ENCODE measurements around the gene CD9. TPM values are rescaled to one million over a fixed set of nuclear protein-coding genes. Genes with fewer than 3 reads are reported as not detected.
"Not testable (repeated sequence)": the region's sequence is repeated elsewhere in the genome, so short reads cannot be mapped to it uniquely, and the experiment has no call there.

The CD9 gene
- total RNA-seq: 70.0 TPM

DNA sequence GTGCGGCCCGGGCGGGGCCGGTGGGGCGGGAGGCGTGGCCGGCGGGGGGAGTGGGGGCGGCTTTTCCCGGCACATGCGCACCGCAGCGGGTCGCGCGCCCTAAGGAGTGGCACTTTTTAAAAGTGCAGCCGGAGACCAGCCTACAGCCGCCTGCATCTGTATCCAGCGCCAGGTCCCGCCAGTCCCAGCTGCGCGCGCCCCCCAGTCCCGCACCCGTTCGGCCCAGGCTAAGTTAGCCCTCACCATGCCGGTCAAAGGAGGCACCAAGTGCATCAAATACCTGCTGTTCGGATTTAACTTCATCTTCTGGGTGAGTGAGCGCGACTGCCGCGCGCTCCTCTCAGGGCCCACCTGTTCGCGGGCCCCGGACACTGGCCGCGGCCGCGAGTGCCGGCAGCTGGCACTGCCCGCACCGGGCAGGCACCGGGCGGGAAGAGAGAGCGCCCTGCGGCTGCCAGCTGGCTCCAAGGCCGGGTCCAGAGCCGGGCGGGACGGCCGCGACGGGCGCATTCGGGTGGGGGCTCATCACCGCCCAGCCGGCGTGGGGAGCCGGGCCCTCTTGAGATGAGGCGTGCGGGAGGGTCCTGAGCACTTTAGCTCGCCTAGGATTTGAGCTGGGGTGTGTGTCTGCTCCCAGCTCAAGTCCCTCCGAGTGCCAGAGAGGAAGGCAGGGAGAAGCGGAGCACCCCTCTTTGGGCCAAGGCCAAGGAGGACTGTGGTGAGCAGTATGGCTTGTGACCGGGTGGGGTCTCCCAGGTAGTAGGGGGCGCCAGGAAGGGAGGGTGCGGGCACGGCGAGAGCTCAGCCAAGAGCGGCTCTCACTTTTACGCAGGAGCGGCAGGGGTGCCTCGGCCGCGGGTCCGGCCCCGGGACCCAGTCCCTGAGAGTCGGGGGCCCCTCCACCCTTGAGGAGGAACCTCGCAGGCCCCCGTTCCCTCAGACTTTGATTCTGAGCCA lies at the start of gene CD9:
CD9 (plus strand) TSS at position 145 of the 957 bp plus-strand sequence; CDS start at position 245, 100 bp downstream.
- peak in 2 of 3 donors; percentile 49 to 53 for DNase-seq (ENCODE audit: low read depth in 2 of 3, low spot score in 2 of 3)

DNA sequence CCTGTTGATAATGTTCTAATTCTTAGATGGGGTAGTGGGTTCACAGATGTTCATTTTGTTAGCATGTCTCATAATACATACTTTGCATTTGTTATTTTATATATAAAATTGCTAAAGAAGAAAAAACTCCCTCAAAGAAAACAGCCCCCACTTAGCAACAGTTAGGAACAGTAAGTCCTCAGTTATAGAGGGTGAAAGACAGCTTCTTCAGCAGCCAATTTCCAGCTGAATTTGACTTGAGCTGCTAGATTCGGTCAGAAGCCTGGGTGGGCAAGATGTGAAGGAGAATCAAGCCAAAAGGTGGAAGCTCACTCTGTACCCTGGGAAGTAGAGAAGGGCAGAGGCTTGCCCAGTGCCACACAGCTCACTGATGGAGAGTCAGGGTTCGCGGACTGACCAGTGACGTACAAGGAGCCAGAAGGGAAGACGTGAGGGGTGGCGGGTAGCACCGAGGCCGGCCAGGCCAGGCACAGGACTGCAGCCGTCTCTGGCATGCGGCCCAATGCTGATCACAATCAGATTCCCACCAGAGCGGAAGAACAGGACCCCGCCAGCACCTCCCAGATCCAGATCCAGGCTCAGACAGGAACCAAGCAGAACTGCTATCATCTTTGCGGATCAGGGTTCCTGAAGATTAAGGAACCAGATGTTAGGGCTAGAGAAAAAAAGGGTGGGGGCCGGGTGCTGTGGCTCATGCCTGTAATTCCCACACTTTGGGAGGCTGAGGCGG lies 45.3 kb upstream of the CD9 start:
- no peak for DNase-seq (ENCODE audit: low read depth in 2 of 3, low spot score in 2 of 3)

GRCh38 chr12:6157482-6157881 lies 42.7 kb upstream of the CD9 start:
- DNase-seq (ENCODE audit: low read depth in 2 of 3, low spot score in 2 of 3): no peak

GRCh38 chr12:6158255-6158654 lies 41.9 kb upstream of the CD9 start:
- no peak for DNase-seq (ENCODE audit: low read depth in 2 of 3, low spot score in 2 of 3)

DNA sequence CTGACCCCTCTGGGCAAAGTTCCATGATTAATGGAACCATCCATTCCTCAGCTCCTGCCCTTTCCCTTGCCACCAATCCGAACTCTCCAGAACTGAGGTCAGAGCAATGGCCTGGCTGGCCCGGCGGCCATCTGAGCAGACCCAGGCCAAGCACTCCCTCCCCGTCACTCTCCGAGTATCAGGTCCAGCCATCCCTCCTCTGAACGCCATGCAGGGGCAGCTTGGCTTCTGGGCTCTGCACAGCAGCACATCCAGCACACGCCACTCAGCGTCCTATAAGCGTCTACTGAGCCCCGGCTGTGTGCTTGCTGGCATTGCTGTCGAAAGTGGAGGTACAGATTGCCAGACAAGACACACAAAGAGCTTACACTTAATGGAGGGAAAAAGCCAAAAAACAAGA lies 41.5 kb upstream of the CD9 start:
- no peak for DNase-seq (ENCODE audit: low read depth in 2 of 3, low spot score in 2 of 3)

DNA sequence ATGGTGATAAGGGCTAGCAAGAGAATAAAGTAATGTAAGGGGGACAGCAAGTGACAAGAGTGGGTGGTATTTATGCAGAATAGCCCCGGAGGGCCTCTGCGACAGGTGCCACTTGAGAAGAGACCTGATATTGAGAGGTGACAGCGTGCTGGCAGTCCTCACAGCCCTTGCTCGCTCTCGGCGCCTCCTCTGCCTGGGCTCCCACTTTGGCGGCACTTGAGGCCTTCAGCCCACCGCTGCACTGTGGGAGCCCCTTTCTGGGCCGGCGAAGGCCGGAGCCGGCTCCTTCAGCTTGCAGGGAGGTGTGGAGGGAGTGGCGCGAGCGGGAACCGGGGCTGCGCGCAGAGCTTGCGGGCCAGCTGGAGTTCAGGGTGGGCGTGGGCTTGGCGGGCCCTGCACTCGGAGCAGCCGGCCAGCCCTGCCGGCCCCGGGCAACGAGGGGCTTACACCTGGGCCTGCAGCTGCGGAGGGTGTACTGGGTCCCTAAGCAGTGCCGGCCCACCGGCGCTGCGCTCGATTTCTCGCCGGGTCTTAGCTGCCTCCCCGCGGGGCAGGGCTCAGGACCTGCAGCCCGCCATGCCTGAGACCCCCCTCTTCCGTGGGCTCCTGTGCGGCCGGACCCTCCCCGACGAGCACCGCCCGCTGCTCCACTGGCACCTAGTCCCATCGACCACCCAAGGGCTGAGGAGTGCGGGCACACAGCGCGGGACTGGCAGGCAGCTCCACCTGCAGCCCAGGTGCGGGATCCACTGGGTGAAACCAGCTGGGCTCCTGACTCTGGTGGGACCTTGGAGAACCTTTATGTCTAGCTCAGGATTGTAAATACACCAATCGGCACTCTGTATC lies 40.8 kb upstream of the CD9 start:
- not testable (repeated sequence) for DNase-seq (ENCODE audit: low read depth in 2 of 3, low spot score in 2 of 3)

- DNase-seq (ENCODE audit: low read depth in 2 of 3, low spot score in 2 of 3): not testable (repeated sequence)
Measured at GRCh38 chr12:6160049-6160649, 40.1 kb upstream of the CD9 start.

DNA sequence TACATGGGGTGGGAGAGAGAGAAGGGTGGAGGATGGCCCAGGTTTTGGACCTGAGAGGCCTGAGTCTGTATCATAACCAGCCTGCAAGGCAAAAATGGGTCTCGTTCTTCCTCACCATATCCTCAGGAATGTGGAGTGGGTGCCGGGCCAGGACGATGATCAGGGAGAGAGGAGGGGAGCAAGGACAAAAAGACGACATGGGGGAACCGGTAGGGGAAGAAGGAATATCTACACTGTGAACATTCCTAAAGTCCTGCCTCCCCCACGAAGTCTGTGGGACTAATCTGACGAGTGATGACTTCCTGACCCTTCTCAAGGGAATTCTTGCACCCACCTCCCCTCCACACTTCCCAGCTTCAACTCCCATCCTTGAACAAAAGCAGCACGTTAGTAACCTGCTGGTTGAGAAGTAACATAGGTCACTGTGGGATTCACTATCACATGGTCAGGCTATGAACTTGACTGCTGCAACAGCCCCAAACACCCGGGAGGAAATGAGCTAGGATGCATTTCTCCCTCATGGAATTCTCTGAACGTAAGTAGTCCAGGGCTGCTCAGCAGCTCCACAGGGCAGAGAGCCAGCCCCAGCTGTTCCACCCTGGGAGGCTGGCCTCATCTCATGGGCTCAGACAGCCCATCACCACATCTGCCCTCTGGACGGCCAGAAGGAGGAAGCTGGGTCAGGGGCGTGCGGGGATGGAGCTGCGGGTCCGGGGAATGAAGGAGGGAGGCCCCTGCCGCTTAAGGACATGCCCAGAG lies 38.9 kb upstream of the CD9 start:
- no peak for DNase-seq (ENCODE audit: low read depth in 2 of 3, low spot score in 2 of 3)

DNA sequence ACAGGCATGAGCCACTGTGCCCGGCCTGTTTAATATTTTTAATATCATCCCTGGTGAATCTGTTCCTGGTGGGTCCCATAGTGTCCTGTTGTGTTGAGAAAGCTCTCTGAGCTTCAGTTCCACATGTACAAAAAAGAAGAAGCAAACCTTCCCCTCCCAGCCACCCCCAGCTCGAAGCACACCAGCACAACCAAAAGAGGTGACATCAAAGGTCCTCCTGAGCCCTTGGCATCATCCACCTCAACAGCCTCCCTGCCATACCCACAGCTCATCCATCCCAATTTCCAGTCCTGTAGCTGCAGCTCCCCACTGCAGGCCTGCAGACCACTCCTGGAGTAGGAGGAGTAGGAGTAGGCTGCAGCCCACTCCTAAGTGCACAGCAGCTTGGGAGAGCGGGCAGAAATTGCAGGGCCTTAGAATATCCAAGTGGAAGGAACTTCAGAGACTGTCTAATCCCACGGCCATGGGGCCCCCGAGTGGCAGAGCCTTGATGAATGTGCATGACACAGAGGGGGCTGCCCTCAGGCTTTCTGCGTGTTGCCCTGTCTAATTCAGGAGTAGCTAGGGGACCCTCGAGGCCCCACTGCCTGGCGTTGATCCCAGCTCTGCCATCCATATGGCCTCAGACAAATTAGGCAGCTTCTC lies 36.7 kb upstream of the CD9 start:
- no peak for DNase-seq (ENCODE audit: low read depth in 2 of 3, low spot score in 2 of 3)

DNA sequence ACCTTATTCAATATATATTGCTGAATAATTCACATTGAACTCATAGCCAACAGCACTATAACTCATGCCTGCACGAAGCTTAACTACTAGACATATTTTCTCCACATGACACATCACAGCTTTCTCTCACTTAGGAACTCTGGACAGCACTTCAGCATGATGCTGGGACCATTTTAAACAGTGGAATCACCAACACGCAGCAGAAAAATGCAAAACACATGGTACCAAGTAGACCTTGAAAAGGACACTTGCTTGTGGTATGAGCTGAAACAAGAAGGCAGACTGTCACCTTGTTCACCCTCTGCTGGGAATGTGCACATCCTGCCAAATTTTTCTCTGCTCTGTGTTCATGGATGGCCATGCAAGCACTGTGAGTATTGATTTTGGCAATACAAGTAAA lies 34.8 kb upstream of the CD9 start:
- no peak for DNase-seq (ENCODE audit: low read depth in 2 of 3, low spot score in 2 of 3)

- no peak for DNase-seq (ENCODE audit: low read depth in 2 of 3, low spot score in 2 of 3)
Measured at GRCh38 chr12:6166808-6167207, 33.4 kb upstream of the CD9 start.

GRCh38 chr12:6167327-6168280 lies 32.6 kb upstream of the CD9 start:
- peak in 2 of 3 donors; percentile 93 to 96 for DNase-seq (ENCODE audit: low read depth in 2 of 3, low spot score in 2 of 3)

DNA sequence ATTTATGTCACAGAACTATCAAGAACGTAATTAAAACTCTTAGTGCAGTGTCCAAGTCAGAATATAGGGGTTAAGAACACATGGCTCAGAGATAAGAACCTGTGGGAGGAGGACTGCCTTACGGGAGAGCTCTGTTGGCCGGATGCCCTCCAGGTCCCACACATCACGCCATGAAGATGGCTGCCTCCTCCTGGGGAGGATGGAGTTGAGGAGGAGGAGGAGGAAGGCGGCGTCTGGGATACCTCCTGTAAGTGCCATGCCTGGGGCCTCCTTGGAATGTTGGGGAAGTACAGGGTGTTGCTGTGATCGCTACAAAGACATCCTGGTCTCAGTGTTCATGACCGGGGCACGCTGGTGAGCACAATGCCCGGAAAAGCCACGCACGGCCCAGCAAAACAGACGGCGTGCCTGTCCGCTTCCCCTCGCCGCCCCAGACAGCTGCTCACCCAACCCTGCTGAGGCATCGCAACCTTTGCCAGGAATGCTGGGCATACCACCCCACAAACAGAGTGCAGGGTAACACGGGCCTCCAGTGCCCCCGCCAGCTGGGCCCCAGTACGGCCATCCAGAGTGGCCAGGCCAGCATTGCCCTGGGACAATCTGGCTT lies 28.7 kb upstream of the CD9 start:
- no peak for DNase-seq (ENCODE audit: low read depth in 2 of 3, low spot score in 2 of 3)

GRCh38 chr12:6172086-6172485 lies 28.1 kb upstream of the CD9 start:
- no peak for DNase-seq (ENCODE audit: low read depth in 2 of 3, low spot score in 2 of 3)

- no peak for DNase-seq (ENCODE audit: low read depth in 2 of 3, low spot score in 2 of 3)
Measured at GRCh38 chr12:6172862-6173261, 27.3 kb upstream of the CD9 start.

DNA sequence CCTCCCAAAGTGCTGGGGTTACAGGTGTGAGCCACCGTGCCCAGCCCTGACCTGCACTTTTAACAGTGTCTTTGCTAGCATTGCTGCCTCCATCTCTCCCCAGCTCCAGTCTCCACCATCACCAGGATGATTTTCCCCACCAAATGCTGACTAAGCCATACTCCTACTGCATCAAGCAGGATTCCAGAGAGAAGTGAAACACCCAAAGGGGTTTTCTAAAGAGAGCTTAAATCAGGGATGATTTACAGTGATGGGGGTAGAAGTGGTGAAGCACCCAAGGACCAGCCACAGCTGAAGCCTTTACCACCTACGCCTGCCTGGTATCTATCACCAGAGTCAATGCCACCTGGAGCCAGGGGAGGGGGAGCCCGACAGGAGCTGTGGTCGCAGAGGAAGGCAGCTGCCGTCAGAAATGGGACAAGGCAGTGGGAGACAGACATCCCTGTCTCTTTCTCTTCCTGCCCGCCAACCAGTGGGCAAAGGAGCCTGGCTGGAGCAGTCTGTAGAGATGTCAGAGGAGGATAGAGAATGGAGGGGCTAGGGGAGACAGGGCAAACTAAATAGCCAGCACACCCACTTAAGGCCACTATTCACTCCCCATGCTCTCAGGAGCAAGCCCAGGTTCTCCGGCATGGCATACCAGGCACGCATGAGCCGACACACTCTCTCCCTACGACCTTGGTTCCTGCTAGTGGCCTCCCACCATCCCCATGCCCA lies 22.4 kb upstream of the CD9 start:
- no peak for DNase-seq (ENCODE audit: low read depth in 2 of 3, low spot score in 2 of 3)

Measured in hematopoietic multipotent progenitor cell (in vitro differentiated cells).